A673 (cell line): Measurements from ENCODE around the gene VAV1. TPM values are rescaled to one million over a fixed set of nuclear protein-coding genes. Genes with fewer than 3 reads are reported as not detected.

ENCODE experiments used
- BruUV-seq: library from RNA; stranded (reverse); fragments of 400-500 nt; replicated peaks from 2 replicates; lab custom pipeline; 2021; lab: Mats Ljungman, UMichigan
- CTCF ChIA-PET: fragments of 300-600 bp; sonication (Branson Sonifier 250); formaldehyde crosslinking; loops from one replicate; lab custom pipeline; 2022; ENCODE audit warnings: antibody characterized with exemption; lab: Charles Lee
- POLR2A ChIA-PET: fragments of 300-600 bp; sonication (Branson Sonifier 250); formaldehyde crosslinking; loops from one replicate; lab custom pipeline; 2022; ENCODE audit warnings: antibody characterized with exemption; ENCODE audit not compliant: low non-redundant PET; lab: Charles Lee
- DNase-seq: peaks from one replicate; pipeline ENCODE4 v3.0.0-alpha.2; 2015; ENCODE audit warnings: low spot score
- H3K27ac ChIP-seq: fragments of 200-600 bp; sonication (generic); 2 replicates; pipeline ENCODE4 v1.5.1; 2016; ENCODE audit warnings: mixed run types, low read depth, mild to moderate bottlenecking, mixed read lengths, antibody characterized with exemption, low read length; ENCODE audit not compliant: poor library complexity, severe bottlenecking
- H3K27me3 ChIP-seq: fragments of 200-600 bp; sonication (generic); replicated peaks from 2 replicates; pipeline ENCODE4 v1.6.1; 2017; ENCODE audit warnings: mixed run types, low read depth, mild to moderate bottlenecking, mixed read lengths, antibody characterized with exemption, low read length; ENCODE audit not compliant: insufficient read depth, poor library complexity
- H3K36me3 ChIP-seq: fragments of 200-600 bp; sonication (generic); 2 replicates; pipeline ENCODE4 v1.6.1; 2016; ENCODE audit warnings: mixed run types, mild to moderate bottlenecking, mixed read lengths, antibody characterized with exemption, low read length; ENCODE audit not compliant: insufficient read depth, poor library complexity, severe bottlenecking
- H3K4me1 ChIP-seq: fragments of 200-600 bp; sonication (generic); 2 replicates; pipeline ENCODE4 v1.6.1; 2017; ENCODE audit warnings: mixed run types, mild to moderate bottlenecking, mixed read lengths, antibody characterized with exemption, low read length; ENCODE audit not compliant: insufficient read depth, poor library complexity, severe bottlenecking
- H3K4me3 ChIP-seq: fragments of 200-600 bp; sonication (generic); 2 replicates; pipeline ENCODE4 v1.5.1; 2016; ENCODE audit warnings: low read depth, mixed run types, mild to moderate bottlenecking, mixed read lengths, low read length; ENCODE audit not compliant: poor library complexity, severe bottlenecking
- H3K9me3 ChIP-seq: fragments of 200-600 bp; sonication (generic); 2 replicates; pipeline ENCODE4 v1.6.1; 2016; ENCODE audit warnings: mixed run types, low read depth, mild to moderate bottlenecking, mixed read lengths, antibody characterized with exemption, low read length; ENCODE audit not compliant: poor library complexity, severe bottlenecking
- CTCF ChIP-seq: fragments of 300-800, 200-600 bp; sonication (generic); conservative IDR thresholded peaks from 2 replicates; pipeline ENCODE4 v1.5.1; 2017; ENCODE audit warnings: low read depth, mild to moderate bottlenecking, antibody characterized with exemption, low read length, moderate library complexity, mixed read lengths
- EZH2 ChIP-seq: fragments of 200-600 bp; sonication (generic); IDR thresholded peaks from 2 replicates; pipeline ENCODE4 v1.6.1; 2017; ENCODE audit warnings: borderline replicate concordance, low read depth, mild to moderate bottlenecking, mixed read lengths, antibody characterized with exemption, low read length; ENCODE audit not compliant: poor library complexity, severe bottlenecking
- intact Hi-C: fragments of 100-400 bp; cut with micrococcal nuclease; formaldehyde crosslinking; loops from one replicate; pipeline ENCODE4 v1.10.0; 2022; ENCODE audit not compliant: unreplicated experiment
- total RNA-seq: library from RNA; stranded (reverse); gene quantifications from 2 replicates; pipeline ENCODE4 v1.2.3, GENCODE V29; 2021

The VAV1 gene
- total RNA-seq, 1 experiment from 2014 or later, result 51.6 TPM

DNA sequence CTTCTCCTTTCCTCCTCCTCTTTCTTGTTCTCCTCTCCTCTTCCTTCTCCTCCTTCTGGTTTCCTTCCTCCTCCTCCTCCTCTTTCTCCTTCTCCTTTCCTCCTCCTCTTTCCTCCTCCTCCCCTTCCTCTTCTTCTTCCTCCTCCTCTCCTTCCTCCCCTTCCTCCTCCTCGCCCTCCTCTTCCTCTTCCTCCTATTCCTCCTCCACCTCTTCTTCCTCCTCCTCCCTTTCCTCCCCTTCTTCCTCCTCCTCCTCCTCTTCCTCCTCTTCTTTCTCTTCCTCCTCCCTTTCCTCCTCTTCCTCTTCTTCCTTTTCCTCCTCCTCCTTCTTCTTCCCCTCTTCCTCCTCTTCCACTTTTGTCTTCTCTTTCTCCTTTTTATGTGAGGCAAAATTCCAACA lies 59.9 kb downstream of the VAV1 start:
- no peaks in the 10 kb centered on the region for H3K4me1 ChIP-seq
- TF ChIP-seq EZH2, result no peak
- TF ChIP-seq CTCF, result no peak
- H3K9me3 ChIP-seq, result no peaks in the 10 kb centered on the region
- peaks cover 46% of the 10 kb centered on the region for H3K36me3 ChIP-seq
- no peaks in the 10 kb centered on the region for H3K27me3 ChIP-seq
- POLR2A ChIA-PET, result no interaction called here
- DNase-seq, result no peak
- H3K4me3 ChIP-seq, result no peak overlapping the region
- no peak overlapping the region for H3K27ac ChIP-seq
- no TSS peak for BruUV-seq
- intact Hi-C loops, result no loop called here
- CTCF ChIA-PET, result no interaction called here

GRCh38 chr19:6833166-6833790 lies 60.8 kb downstream of the VAV1 start:
- TF ChIP-seq EZH2 (no peak), CTCF (no peak)
- ChIA-PET POLR2A (no interaction called here), CTCF (no interaction called here)
- H3K4me1 ChIP-seq, result no peaks in the 10 kb centered on the region
- no TSS peak for BruUV-seq
- no peaks in the 10 kb centered on the region for H3K27me3 ChIP-seq
- H3K4me3 ChIP-seq, result no peak overlapping the region
- DNase-seq, result no peak
- H3K27ac ChIP-seq, result no peak overlapping the region
- intact Hi-C loops, result no loop called here
- no peaks in the 10 kb centered on the region for H3K9me3 ChIP-seq
- peaks cover 38% of the 10 kb centered on the region for H3K36me3 ChIP-seq

GRCh38 chr19:6834433-6834832 lies 61.9 kb downstream of the VAV1 start:
- intact Hi-C loops, result no loop called here
- H3K27ac ChIP-seq, result no peak overlapping the region
- CTCF ChIA-PET, result no interaction called here

More at GRCh38 chr19:6834433-6834832, 61.9 kb downstream of the VAV1 start:
- POLR2A ChIA-PET, result no interaction called here
- no TSS peak for BruUV-seq
- Histone ChIP-seq H3K36me3 (peaks cover 32% of the 10 kb centered on the region), H3K4me1 (no peaks in the 10 kb centered on the region), H3K27me3 (no peaks in the 10 kb centered on the region), H3K9me3 (no peaks in the 10 kb centered on the region), H3K4me3 (no peak overlapping the region)
- DNase-seq, result no peak
- no peak for TF ChIP-seq CTCF
- no peak for TF ChIP-seq EZH2
